DOHH2 (cell line): ENCODE data around the gene HPSE2.

Experiments used
- EZH2phosphoT487 ChIP-seq: fragments of 200-600 bp; sonication (generic); IDR thresholded peaks from 2 replicates; pipeline ENCODE4 v1.6.1; 2017; ENCODE audit warnings: borderline replicate concordance, mild to moderate bottlenecking, antibody characterized with exemption, low read length, moderate library complexity, mixed read lengths
- TF ChIP-seq, protein P1 (sequence below): fragments of 200-600 bp; sonication (generic); IDR thresholded peaks from one replicate; pipeline ENCODE4 v1.5.1; 2014; ENCODE audit warnings: antibody characterized with exemption, mild to moderate bottlenecking, low read depth, low read length; ENCODE audit not compliant: poor library complexity, severe bottlenecking

DNA sequence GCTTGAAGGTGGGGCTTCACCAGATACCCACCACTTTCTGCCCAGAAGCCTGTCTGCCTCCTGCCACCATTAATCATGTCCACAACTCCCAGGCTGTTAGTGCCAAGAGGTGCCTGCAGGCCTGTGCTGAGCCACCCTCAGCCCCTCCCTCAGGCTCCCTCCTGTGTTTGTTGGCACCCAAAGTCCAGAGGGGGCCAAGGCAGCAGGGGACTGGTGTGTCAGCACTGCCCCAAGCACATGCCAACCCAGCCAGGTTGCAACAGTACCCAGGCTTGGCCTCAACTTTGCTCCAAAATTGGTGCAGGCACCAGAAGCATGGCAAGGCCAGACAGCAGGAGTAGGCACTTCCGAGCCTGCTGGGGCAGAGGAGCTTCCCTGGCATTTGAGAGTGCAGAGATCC, 111.3 kb downstream of the HPSE2 start:
- TF ChIP-seq, protein P1, sequence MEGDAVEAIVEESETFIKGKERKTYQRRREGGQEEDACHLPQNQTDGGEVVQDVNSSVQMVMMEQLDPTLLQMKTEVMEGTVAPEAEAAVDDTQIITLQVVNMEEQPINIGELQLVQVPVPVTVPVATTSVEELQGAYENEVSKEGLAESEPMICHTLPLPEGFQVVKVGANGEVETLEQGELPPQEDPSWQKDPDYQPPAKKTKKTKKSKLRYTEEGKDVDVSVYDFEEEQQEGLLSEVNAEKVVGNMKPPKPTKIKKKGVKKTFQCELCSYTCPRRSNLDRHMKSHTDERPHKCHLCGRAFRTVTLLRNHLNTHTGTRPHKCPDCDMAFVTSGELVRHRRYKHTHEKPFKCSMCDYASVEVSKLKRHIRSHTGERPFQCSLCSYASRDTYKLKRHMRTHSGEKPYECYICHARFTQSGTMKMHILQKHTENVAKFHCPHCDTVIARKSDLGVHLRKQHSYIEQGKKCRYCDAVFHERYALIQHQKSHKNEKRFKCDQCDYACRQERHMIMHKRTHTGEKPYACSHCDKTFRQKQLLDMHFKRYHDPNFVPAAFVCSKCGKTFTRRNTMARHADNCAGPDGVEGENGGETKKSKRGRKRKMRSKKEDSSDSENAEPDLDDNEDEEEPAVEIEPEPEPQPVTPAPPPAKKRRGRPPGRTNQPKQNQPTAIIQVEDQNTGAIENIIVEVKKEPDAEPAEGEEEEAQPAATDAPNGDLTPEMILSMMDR, result no peak
- no peak for TF ChIP-seq EZH2phosphoT487
